Neural progenitor cell (in vitro differentiated cells): ENCODE results near the gene LGR5.

Source experiments
- CTCF ChIP-seq: fragments of 200-600 bp; sonication (generic); IDR thresholded peaks from 2 replicates; pipeline ENCODE4 v1.5.1; 2017; ENCODE audit warnings: antibody characterized with exemption, mild to moderate bottlenecking
- EZH2phosphoT487 ChIP-seq: fragments of 200-600 bp; sonication (generic); IDR thresholded peaks from 2 replicates; pipeline ENCODE4 v1.6.1; 2017; ENCODE audit warnings: antibody characterized with exemption

DNA sequence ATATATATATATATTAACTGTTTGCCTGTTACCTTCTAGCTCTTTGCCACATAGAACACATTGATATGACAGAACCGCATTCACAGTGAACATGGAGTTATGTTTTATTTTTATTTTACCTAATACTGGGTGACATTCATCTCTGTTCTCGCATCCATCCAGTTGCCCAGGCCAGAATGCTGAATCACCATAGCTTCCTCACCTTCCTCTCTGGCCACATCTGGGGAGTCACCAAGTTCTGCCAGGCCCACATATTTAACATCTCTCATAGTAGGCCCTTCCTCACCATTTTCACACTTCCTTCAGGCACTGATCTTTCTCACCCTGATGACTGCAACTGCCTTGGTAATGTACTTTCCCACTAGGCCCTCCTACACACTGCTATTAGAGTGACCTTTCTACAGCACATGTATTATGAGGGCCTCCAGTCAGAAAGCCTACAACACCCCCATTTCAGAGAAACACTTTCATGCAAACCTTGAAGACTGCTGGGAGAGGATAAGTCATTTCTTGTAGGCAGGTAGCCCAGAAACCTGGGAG lies 106.8 kb downstream of the LGR5 start:
- TF ChIP-seq EZH2phosphoT487 (no peak), CTCF (no peak)
